ENCODE results near the gene RASAL1. TPM values are rescaled to one million over a fixed set of nuclear protein-coding genes. Genes with fewer than 3 reads are reported as not detected.

Gene RASAL1
- polyA plus RNA-seq, 2 of the 4 experiments (the other 2 are of a cell fraction) = 0.30 to 0.34 TPM

GRCh38 chr12:113161415-113162016 is 26.0 kb upstream of the RASAL1 start:
- WGBS (ENCODE audit: missing lambda C conversion rate) = 62% methylated on average over 16 of the region's 26 CpGs
- Histone ChIP-seq H3K27ac (no peak overlapping the region), H3K4me2 (no peak overlapping the region), H3K4me1 (peaks cover 12% of the 10 kb centered on the region), H3K4me3 (no peak overlapping the region), H3K9me3 (no peaks in the 10 kb centered on the region)
- peak; percentile 8 to 73; a peak in 3 of 6 replicates for ATAC-seq
- TF ChIP-seq CEBPB (IDR thresholded peaks at IDR 0.05) = no peak
- TF ChIP-seq TP53 (CRISPR knock-in tag; IDR thresholded peaks at IDR 0.05) = no peak
- TF ChIP-seq REST (IDR thresholded peaks at IDR 0.05) = no peak
- no peak for TF ChIP-seq CTCF (IDR thresholded peaks at IDR 0.05)
- TF ChIP-seq HOXA7 (CRISPR knock-in tag; IDR thresholded peaks at IDR 0.05) = no peak
- TF ChIP-seq CHD2 (IDR thresholded peaks at IDR 0.05; ENCODE audit: low read length, partially characterized antibody) = no peak
- no peak for TF ChIP-seq HEYL (CRISPR knock-in tag; IDR thresholded peaks at IDR 0.05)
- TF ChIP-seq JUNB (IDR thresholded peaks at IDR 0.05) = no peak
- no peak for TF ChIP-seq RCOR1 (IDR thresholded peaks at IDR 0.05; ENCODE audit: low read depth, low read length)
- TF ChIP-seq POLR2A (IDR thresholded peaks at IDR 0.05; ENCODE audit: low read length) = no peak
- no peak for TF ChIP-seq HOXB13 (CRISPR knock-in tag; IDR thresholded peaks at IDR 0.05; ENCODE audit: low read depth)
- TF ChIP-seq KDM5A (IDR thresholded peaks at IDR 0.05) = no peak
- TF ChIP-seq BHLHE40 (IDR thresholded peaks at IDR 0.05; ENCODE audit: low read depth, low read length) = no peak
- no peak for TF ChIP-seq RNF2 (IDR thresholded peaks at IDR 0.05; ENCODE audit: borderline replicate concordance, low read depth)
- no peak for TF ChIP-seq RFX5 (IDR thresholded peaks at IDR 0.05)
- TF ChIP-seq NPAS2 (CRISPR knock-in tag; IDR thresholded peaks at IDR 0.05; ENCODE audit: borderline replicate concordance) = no peak
- ChIA-PET POLR2A (interaction anchor here (0.6 to 0.8 kb wide), 4 partner anchors 8 to 56 kb away, joined by 3 to 5 read pairs (median 4); partner anchors contain the start of genes DDX54 and RITA1), CTCF (interaction anchor here (0.7 to 5.1 kb wide), 5 partner anchors 9 to 113 kb away, joined by 4 to 38 read pairs (median 4); no protein-coding TSS in a partner anchor)
- no peak for FAIRE-seq
- DNase-seq (ENCODE audit: low read depth in 1 of 2, low spot score in 1 of 2) = peak; percentile 48 to 85

DNA sequence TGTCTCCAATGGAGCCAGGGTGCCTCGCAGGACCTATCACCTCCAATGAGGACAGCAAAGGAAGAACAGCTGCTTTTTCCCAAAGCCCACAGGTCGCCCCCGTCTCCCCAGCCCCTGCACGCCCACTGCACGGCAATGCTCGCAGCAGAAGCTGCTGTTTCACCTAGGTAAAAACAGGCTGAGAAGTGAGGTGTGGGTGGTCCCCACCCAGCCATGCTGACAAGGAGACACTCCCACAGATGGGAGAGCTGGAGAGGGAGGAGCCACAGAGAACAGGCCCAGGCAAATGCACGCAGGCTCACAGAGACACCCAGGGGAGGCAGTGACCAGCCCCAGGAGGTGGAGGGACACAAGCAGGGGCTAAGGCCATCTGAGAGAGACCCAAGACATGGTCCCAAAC is 24.4 kb upstream of the RASAL1 start:
- peaks cover 12% of the 10 kb centered on the region for H3K4me1 ChIP-seq
- no peak overlapping the region for H3K4me3 ChIP-seq
- DNase-seq (ENCODE audit: low read depth in 1 of 2, low spot score in 1 of 2) (no peak), ATAC-seq (no peak), FAIRE-seq (no peak)
- TF ChIP-seq ZNF302 (CRISPR knock-in tag; IDR thresholded peaks at IDR 0.05) = no peak
- TF ChIP-seq, protein P1, sequence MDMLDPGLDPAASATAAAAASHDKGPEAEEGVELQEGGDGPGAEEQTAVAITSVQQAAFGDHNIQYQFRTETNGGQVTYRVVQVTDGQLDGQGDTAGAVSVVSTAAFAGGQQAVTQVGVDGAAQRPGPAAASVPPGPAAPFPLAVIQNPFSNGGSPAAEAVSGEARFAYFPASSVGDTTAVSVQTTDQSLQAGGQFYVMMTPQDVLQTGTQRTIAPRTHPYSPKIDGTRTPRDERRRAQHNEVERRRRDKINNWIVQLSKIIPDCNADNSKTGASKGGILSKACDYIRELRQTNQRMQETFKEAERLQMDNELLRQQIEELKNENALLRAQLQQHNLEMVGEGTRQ (IDR thresholded peaks at IDR 0.05) = no peak
- TF ChIP-seq FOSB (CRISPR knock-in tag; IDR thresholded peaks at IDR 0.05) = no peak
- TF ChIP-seq MYC (IDR thresholded peaks at IDR 0.05; ENCODE audit: borderline replicate concordance, low read length) = no peak
- TF ChIP-seq HOXB13 (CRISPR knock-in tag; IDR thresholded peaks at IDR 0.05; ENCODE audit: low read depth) = no peak
- TF ChIP-seq EP300 (IDR thresholded peaks at IDR 0.05) = no peak
- no peak for TF ChIP-seq CEBPB (IDR thresholded peaks at IDR 0.05)
- no peak for TF ChIP-seq CHD4 (IDR thresholded peaks at IDR 0.05; ENCODE audit: borderline replicate concordance)
- no peak for TF ChIP-seq CBX8 (IDR thresholded peaks at IDR 0.05)
- TF ChIP-seq, protein P2, sequence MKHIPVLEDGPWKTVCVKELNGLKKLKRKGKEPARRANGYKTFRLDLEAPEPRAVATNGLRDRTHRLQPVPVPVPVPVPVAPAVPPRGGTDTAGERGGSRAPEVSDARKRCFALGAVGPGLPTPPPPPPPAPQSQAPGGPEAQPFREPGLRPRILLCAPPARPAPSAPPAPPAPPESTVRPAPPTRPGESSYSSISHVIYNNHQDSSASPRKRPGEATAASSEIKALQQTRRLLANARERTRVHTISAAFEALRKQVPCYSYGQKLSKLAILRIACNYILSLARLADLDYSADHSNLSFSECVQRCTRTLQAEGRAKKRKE (CRISPR knock-in tag; IDR thresholded peaks at IDR 0.05; ENCODE audit: low read depth) = no peak
- TF ChIP-seq POLR2AphosphoS2 (conservative IDR thresholded peaks at IDR 0.05; ENCODE audit: low read length) = no peak
- TF ChIP-seq HDAC2 (IDR thresholded peaks at IDR 0.05) = no peak
- no peak for TF ChIP-seq HEYL (CRISPR knock-in tag; IDR thresholded peaks at IDR 0.05)
- no peak for TF ChIP-seq ZC3H11A (IDR thresholded peaks at IDR 0.05)
- no peak overlapping the region for H3K4me2 ChIP-seq
- no peaks in the 10 kb centered on the region for H3K9me3 ChIP-seq
- POLR2A ChIA-PET = no interaction called here
- CTCF ChIA-PET = interaction anchor here (1.0 to 5.1 kb wide), 5 partner anchors 9 to 111 kb away, joined by 3 to 38 read pairs (median 4); no protein-coding TSS in a partner anchor
- peak overlapping the region; percentile 28 to 66; a peak in 3 of 6 replicates for H3K27ac ChIP-seq
- 96% methylated on average over 6 of the region's 7 CpGs for whole genome bisulfite sequencing (ENCODE audit: missing lambda C conversion rate)
